Adrenal gland (tissue), 5 donors: ENCODE data around the gene C1orf105.
"Not testable (repeated sequence)": the region's sequence is repeated elsewhere in the genome, so short reads cannot be mapped to it uniquely, and the experiment has no call there.

Source experiments
- POLR2A ChIP-seq, 2 donors: fragments of 450-650 bp; IDR thresholded peaks; one replicate each; pipeline ENCODE4 v1.6.1; 2017; ENCODE audit warnings: antibody characterized with exemption in 2 of 2, mild to moderate bottlenecking in 2 of 2, moderate library complexity in 1 of 2
- TF ChIP-seq, protein P1 (sequence below), 6 experiments: fragments of 450-650 bp in 4 of 6; fragments of 200-600 bp in 2 of 6; sonication (generic) in 1 of 6; IDR thresholded peaks; 1 replicate in 5 of 6; 2 replicates in 1 of 6; pipeline versions ENCODE4 v1.5.1 to v1.8.0; 2016 to 2021; ENCODE audit warnings: antibody characterized with exemption in 6 of 6, mild to moderate bottlenecking in 2 of 6, moderate library complexity in 1 of 6
- donor health status: DM: no; HTN: no; CAD: no.

DNA sequence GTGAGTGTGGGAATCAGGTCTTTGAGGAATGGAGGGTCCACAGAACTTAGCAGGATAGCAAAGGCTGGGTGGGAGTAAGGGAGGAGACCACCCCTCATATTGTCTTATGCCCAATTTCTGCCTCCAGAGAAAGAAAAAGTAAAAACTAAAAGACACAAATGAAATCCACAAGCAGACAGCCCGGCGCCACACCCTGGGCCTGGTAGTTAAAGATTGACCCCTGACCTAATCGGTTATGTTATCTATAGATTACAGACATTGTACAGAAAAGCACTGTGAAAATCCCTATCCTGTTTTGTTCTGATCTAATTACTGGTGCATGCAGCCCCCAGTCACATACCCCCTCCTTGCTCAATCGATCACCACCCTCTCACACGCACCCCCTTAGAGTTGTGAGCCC is 75.6 kb downstream of the C1orf105 start:
- TF ChIP-seq POLR2A (IDR thresholded peaks at IDR 0.05), result not testable (repeated sequence)
- TF ChIP-seq, protein P1, sequence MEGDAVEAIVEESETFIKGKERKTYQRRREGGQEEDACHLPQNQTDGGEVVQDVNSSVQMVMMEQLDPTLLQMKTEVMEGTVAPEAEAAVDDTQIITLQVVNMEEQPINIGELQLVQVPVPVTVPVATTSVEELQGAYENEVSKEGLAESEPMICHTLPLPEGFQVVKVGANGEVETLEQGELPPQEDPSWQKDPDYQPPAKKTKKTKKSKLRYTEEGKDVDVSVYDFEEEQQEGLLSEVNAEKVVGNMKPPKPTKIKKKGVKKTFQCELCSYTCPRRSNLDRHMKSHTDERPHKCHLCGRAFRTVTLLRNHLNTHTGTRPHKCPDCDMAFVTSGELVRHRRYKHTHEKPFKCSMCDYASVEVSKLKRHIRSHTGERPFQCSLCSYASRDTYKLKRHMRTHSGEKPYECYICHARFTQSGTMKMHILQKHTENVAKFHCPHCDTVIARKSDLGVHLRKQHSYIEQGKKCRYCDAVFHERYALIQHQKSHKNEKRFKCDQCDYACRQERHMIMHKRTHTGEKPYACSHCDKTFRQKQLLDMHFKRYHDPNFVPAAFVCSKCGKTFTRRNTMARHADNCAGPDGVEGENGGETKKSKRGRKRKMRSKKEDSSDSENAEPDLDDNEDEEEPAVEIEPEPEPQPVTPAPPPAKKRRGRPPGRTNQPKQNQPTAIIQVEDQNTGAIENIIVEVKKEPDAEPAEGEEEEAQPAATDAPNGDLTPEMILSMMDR (IDR thresholded peaks at IDR 0.05), result not testable (repeated sequence)
